MCF 10A (cell line): ENCODE measurements around the gene CSH1. TPM values are rescaled to one million over a fixed set of nuclear protein-coding genes. Genes with fewer than 3 reads are reported as not detected.
"Not testable (repeated sequence)": the region's sequence is repeated elsewhere in the genome, so short reads cannot be mapped to it uniquely, and the experiment has no call there.

Experiments used
- BruUV-seq: library from RNA; stranded (reverse); fragments of 400-500 nt; replicated peaks from 2 replicates; lab custom pipeline; 2021; lab: Mats Ljungman, UMichigan
- CTCF ChIA-PET: fragments of 300-600 bp; sonication (Branson Sonifier 250); formaldehyde crosslinking; extraction: SDS; loops from one replicate; lab custom pipeline; 2021; ENCODE audit warnings: antibody characterized with exemption, inconsistent platforms; lab: Yijun Ruan, JAX
- POLR2A ChIA-PET: fragments of 300-600, 350-650 bp; sonication (Branson Sonifier 250); formaldehyde crosslinking; extraction: SDS; loops from one replicate; lab custom pipeline; 2020; ENCODE audit warnings: antibody characterized with exemption, inconsistent platforms; lab: Yijun Ruan, JAX
- DNase-seq: peaks from one replicate; pipeline ENCODE4 v3.0.0-alpha.2; 2018; ENCODE audit not compliant: unreplicated experiment
- H3K27ac Mint-ChIP-seq: one replicate; pipeline ENCODE4 v1.8.0; 2022; ENCODE audit warnings: mild to moderate bottlenecking, low read depth, mixed read lengths; ENCODE audit not compliant: unreplicated experiment
- H3K27me3 Mint-ChIP-seq: one replicate; pipeline ENCODE4 v1.8.0; 2022; ENCODE audit warnings: mixed read lengths; ENCODE audit not compliant: insufficient read depth, unreplicated experiment
- H3K36me3 Mint-ChIP-seq: one replicate; pipeline ENCODE4 v1.8.0; 2022; ENCODE audit warnings: mild to moderate bottlenecking, moderate library complexity, mixed read lengths; ENCODE audit not compliant: insufficient read depth, unreplicated experiment
- H3K4me1 Mint-ChIP-seq: one replicate; pipeline ENCODE4 v1.8.0; 2022; ENCODE audit warnings: mixed read lengths; ENCODE audit not compliant: insufficient read depth, unreplicated experiment
- H3K4me3 Mint-ChIP-seq: one replicate; pipeline ENCODE4 v1.8.0; 2022; ENCODE audit warnings: mild to moderate bottlenecking, moderate library complexity, mixed read lengths; ENCODE audit not compliant: unreplicated experiment
- H3K9me3 Mint-ChIP-seq: one replicate; pipeline ENCODE4 v1.8.0; 2022; ENCODE audit warnings: mixed read lengths; ENCODE audit not compliant: unreplicated experiment
- intact Hi-C: fragments of 100-400 bp; cut with micrococcal nuclease; formaldehyde crosslinking; loops from 2 replicates; pipeline ENCODE4 v1.14.1; 2022
- total RNA-seq: library from RNA; stranded (reverse); gene quantifications from 2 replicates; pipeline ENCODE4 v1.2.3, GENCODE V29; 2022
- TF ChIP-seq, protein P1 (sequence below): fragments of 200-600 bp; IDR thresholded peaks from one replicate; pipeline ENCODE4 v1.8.0; 2022; ENCODE audit warnings: antibody characterized with exemption, mild to moderate bottlenecking; ENCODE audit not compliant: unreplicated experiment

CSH1 gene
- total RNA-seq, 1 experiment from 2014 or later, result not detected

DNA sequence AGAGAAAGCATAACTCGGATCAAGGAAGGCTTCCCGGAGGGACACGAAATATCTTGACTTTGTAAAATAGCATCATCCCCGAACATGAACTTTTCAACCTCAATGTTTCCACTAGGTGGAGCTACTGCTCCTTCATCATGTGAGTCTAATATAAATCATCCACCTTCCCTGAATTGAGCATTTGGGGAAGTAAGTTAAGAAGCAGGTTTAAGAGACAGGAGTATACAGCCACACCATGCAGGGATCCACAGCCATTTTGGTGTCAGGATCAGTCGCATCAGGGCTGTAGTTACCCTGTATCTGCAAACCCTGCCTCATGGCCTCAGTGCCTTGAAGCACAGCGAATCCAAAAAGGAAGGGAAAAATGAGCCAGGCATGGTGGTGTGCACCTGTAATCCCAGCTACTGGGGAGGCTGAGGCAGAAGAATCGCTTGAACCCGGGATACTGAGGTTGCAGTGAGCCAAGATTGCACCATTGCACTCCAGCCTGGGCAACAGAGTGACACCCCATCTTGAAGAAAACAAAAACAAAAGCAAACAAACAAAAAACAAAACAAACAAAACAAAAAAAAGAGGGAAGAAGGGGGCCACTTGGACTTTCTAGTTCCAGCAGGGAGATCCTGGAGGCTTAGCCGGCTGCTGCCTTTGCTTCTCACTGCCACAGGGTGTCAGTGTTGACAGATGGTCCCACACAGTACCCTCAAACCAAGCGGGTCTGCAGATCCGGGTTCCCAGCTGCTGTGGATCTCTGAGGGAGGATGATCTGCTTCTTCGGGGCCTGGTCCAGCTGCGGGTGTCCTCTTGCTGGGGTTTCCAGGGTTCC lies 7.1 kb downstream of the CSH1 start:
- H3K9me3 Mint-ChIP-seq, H3K36me3 Mint-ChIP-seq, H3K4me3 Mint-ChIP-seq, H3K27ac Mint-ChIP-seq, intact Hi-C loops, BruUV-seq, POLR2A ChIA-PET, H3K4me1 Mint-ChIP-seq: not testable (repeated sequence)
- DNase-seq, result peak; percentile 43
- peaks cover 42% of the 10 kb centered on the region for H3K27me3 Mint-ChIP-seq
- CTCF ChIA-PET, result interaction anchor here (0.7 to 2.4 kb wide), 18 partner anchors 8 to 1581 kb away, joined by 3 to 11 read pairs (median 4); no protein-coding TSS in a partner anchor
- TF ChIP-seq, protein P1, sequence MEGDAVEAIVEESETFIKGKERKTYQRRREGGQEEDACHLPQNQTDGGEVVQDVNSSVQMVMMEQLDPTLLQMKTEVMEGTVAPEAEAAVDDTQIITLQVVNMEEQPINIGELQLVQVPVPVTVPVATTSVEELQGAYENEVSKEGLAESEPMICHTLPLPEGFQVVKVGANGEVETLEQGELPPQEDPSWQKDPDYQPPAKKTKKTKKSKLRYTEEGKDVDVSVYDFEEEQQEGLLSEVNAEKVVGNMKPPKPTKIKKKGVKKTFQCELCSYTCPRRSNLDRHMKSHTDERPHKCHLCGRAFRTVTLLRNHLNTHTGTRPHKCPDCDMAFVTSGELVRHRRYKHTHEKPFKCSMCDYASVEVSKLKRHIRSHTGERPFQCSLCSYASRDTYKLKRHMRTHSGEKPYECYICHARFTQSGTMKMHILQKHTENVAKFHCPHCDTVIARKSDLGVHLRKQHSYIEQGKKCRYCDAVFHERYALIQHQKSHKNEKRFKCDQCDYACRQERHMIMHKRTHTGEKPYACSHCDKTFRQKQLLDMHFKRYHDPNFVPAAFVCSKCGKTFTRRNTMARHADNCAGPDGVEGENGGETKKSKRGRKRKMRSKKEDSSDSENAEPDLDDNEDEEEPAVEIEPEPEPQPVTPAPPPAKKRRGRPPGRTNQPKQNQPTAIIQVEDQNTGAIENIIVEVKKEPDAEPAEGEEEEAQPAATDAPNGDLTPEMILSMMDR, result peak; percentile 37

DNA sequence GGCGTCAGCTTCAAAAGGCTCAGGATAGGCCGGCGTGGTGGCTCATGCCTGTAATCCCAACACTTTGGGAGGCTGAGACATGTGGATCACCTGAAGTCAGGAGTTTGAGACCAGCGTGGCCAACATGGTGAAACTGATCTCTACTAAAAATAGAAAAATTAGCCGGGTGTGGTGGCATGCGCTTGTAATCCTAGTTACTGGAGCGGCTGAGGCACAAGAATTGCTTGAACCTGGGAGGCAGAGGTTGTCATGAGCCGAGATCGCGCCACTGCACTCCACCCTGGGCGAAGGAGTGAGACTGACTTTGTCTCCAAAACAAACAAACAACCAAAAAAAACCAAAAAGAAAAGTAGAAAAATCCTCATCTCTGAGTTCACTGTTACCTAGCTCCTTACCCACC lies 11.3 kb downstream of the CSH1 start:
- POLR2A ChIA-PET, H3K9me3 Mint-ChIP-seq, CTCF ChIA-PET, BruUV-seq, H3K4me3 Mint-ChIP-seq, H3K36me3 Mint-ChIP-seq, intact Hi-C loops, DNase-seq, H3K4me1 Mint-ChIP-seq, H3K27ac Mint-ChIP-seq: not testable (repeated sequence)
- peaks cover 20% of the 10 kb centered on the region for H3K27me3 Mint-ChIP-seq

DNA sequence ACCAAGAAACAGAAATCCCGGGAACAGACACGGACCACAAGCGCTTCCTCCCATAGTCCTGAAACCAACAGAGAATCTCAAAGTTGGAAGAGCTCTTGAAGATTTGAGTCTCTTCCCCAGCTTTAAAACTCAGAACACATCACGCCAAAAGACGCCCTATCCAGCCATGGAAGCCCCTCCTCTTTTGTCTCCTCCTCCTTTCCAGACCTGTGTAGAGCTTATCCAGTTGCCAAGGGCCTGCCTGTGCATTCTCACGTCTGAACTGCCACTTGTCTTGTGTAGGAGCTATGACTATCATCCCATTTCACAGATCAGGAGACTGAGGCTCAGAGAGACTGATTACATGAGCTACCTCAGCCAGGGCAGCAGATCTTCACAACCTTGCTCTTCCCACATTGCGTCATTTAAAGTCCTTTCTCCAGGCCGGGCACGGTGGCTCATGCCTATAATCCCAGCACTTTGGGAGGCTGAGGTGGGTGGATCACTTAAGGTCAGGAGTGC lies 13.7 kb downstream of the CSH1 start:
- H3K27ac Mint-ChIP-seq, H3K9me3 Mint-ChIP-seq, DNase-seq, H3K4me1 Mint-ChIP-seq, H3K36me3 Mint-ChIP-seq, BruUV-seq, intact Hi-C loops, H3K4me3 Mint-ChIP-seq: not testable (repeated sequence)
- ChIA-PET POLR2A (interaction anchor here (1.3 kb wide), 1 partner anchor 263 kb away, joined by 4 read pairs; no protein-coding TSS in a partner anchor), CTCF (interaction anchor here (0.6 to 2.6 kb wide), 14 partner anchors 16 to 349 kb away, joined by 3 to 15 read pairs (median 3); no protein-coding TSS in a partner anchor)
- H3K27me3 Mint-ChIP-seq, result peaks cover 40% of the 10 kb centered on the region

DNA sequence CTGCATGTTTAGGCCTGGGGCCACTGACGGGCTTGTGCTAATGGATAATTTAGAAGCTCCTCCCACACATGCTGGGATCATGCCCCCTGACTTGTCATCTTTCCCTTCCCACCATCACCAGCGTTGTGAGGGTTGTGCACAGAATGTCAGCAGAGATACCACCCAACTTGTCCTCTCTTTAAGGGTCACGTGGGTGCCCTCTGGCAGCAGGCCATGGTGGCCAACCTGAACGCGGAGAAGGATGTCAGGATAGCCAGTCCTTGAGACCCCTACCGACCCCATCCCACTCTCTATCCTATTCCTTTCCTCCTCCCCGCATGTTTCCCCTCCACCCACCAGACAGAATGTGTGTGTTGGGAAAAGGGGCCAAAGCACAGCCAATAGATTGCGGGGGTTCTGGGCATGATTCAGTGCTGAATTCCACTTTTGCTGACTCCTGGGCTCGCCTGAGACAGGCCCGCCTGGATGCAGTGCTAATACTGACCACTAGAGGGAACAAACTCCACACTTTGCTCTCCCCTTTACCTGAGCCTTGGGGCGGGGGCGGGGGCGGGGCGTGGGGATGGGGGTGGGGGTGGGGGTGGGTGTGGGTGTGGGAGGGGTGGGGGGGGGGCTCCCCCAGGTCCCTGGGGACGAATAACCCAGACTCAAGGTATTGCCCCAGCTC lies 14.3 kb downstream of the CSH1 start, which contains the start of gene GH2:
TSS of gene GH2 (minus strand) at position 10 of the 667 bp plus-strand sequence. CDS start 143 bp downstream, outside the sequence.
- BruUV-seq, result no TSS peak
- intact Hi-C loops, result no loop called here
- ChIA-PET POLR2A (no interaction called here), CTCF (interaction anchor here (0.6 to 2.6 kb wide), 11 partner anchors 15 to 349 kb away, joined by 3 to 15 read pairs (median 4); no protein-coding TSS in a partner anchor)
- no peaks in the 10 kb centered on the region for H3K9me3 Mint-ChIP-seq
- no peak within 1 kb of the TSS for H3K4me3 Mint-ChIP-seq
- no peak within 1 kb of the TSS for H3K27ac Mint-ChIP-seq
- H3K27me3 Mint-ChIP-seq, result peaks cover 38% of the 10 kb centered on the region
- TF ChIP-seq, protein P1, result peak; percentile 54
- H3K4me1 Mint-ChIP-seq, result no peaks in the 10 kb centered on the region
- peak; percentile 54 for DNase-seq
- H3K36me3 Mint-ChIP-seq, result no peaks in the 10 kb centered on the region

DNA sequence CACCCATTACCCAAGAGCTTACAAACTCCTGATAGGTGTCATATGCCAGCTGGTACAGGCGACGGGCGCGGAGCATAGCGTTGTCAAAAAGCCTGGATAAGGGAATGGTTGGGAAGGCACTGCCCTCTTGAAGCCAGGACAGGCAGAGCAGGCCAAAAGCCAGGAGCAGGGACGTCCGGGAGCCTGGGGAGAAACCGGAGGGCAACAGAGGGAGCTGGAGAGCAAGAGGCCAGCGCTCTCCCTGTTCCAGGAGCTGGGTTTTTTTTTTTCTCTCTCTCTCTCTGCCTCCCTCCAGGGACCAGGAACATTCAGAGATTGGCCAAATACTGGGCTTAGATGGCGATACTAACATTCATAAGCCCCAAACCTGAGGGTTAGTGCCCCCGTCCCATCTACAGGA lies 15.0 kb downstream of the CSH1 start:
- H3K27ac Mint-ChIP-seq, DNase-seq, H3K36me3 Mint-ChIP-seq, H3K4me3 Mint-ChIP-seq, POLR2A ChIA-PET, H3K9me3 Mint-ChIP-seq, BruUV-seq, intact Hi-C loops, H3K4me1 Mint-ChIP-seq: not testable (repeated sequence)
- peaks cover 33% of the 10 kb centered on the region for H3K27me3 Mint-ChIP-seq
- CTCF ChIA-PET, result interaction anchor here (0.7 to 1.0 kb wide), 4 partner anchors 8 to 161 kb away, joined by 3 to 4 read pairs (median 4); no protein-coding TSS in a partner anchor
